ENCODE measurements around the gene XK. TPM values are rescaled to one million over a fixed set of nuclear protein-coding genes. Genes with fewer than 3 reads are reported as not detected.

Gene XK
- polyA plus RNA-seq, 3 donors, result 0.05 TPM; not detected in 2

DNA sequence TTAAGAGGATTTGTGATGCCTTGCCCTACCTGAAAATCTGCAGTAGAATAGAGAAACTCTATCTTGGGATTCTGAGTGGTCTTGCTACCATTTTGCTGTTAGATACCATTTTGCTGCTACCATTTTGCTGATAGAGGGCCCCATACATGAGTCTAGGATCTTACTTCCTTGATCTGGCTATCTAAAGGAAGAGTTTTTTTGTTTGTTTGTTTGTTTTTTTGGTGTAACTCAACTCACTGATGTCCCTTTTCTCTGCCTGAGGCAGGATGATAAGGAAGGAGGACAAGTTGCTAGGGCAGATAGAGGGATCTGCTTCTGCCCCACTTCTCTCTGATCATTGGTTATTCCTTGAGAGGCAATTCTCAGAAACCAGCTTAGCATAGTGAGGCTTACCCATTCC, 31.0 kb downstream of the XK start:
- H2AFZ ChIP-seq (ENCODE audit: insufficient read depth, low read depth, low read length, poor library complexity, severe bottlenecking), result no peak overlapping the region
- no peaks in the 10 kb centered on the region for H3K79me2 ChIP-seq (ENCODE audit: insufficient read depth, low read length)
- no peaks in the 10 kb centered on the region for H4K20me1 ChIP-seq (ENCODE audit: insufficient read depth, low read length)
- DNase-seq, result no peak
- no peak overlapping the region for H3K9ac ChIP-seq (ENCODE audit: insufficient read depth, low read length, poor library complexity, severe bottlenecking)
- H3K27me3 Mint-ChIP-seq (ENCODE audit: low read depth in 3 of 3), result peaks cover 2 to 5% (median 2%) of the 10 kb centered on the region in 3 donors
- no peak overlapping the region for H3K4me2 ChIP-seq (replicated peaks; ENCODE audit: extremely low read depth, low read length, poor library complexity, severe bottlenecking)
- H3K27ac Mint-ChIP-seq, result no peak overlapping the region
- no peaks in the 10 kb centered on the region for H3K36me3 Mint-ChIP-seq
- H3K9me3 Mint-ChIP-seq, result peaks cover 0 to 2% (median 0%) of the 10 kb centered on the region in 7 donors
- intact Hi-C loops (cut with micrococcal nuclease), result no loop called here
- H3K9me3 ChIP-seq (replicated peaks in 1 of 2; ENCODE audit: control insufficient read depth in 1 of 2, insufficient read depth in 1 of 2, low read length in 2 of 2), result no peaks in the 10 kb centered on the region
- no peaks in the 10 kb centered on the region for H3K27me3 ChIP-seq (ENCODE audit: control insufficient read depth in 2 of 2, insufficient read depth in 2 of 2, low read length in 2 of 2)
- H3K4me3 ChIP-seq (replicated peaks in 1 of 3; ENCODE audit: low read depth in 2 of 3, low read length in 3 of 3), result no peak overlapping the region
- H3K4me3 Mint-ChIP-seq, result no peak overlapping the region
- TF ChIP-seq, protein P1, sequence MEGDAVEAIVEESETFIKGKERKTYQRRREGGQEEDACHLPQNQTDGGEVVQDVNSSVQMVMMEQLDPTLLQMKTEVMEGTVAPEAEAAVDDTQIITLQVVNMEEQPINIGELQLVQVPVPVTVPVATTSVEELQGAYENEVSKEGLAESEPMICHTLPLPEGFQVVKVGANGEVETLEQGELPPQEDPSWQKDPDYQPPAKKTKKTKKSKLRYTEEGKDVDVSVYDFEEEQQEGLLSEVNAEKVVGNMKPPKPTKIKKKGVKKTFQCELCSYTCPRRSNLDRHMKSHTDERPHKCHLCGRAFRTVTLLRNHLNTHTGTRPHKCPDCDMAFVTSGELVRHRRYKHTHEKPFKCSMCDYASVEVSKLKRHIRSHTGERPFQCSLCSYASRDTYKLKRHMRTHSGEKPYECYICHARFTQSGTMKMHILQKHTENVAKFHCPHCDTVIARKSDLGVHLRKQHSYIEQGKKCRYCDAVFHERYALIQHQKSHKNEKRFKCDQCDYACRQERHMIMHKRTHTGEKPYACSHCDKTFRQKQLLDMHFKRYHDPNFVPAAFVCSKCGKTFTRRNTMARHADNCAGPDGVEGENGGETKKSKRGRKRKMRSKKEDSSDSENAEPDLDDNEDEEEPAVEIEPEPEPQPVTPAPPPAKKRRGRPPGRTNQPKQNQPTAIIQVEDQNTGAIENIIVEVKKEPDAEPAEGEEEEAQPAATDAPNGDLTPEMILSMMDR (IDR thresholded peaks at IDR 0.05), result no peak
- H3K27ac ChIP-seq (ENCODE audit: low read depth in 1 of 2, low read length in 2 of 2), result no peak overlapping the region
- H3K4me1 ChIP-seq (ENCODE audit: control insufficient read depth in 1 of 2, insufficient read depth in 2 of 2, low read length in 2 of 2), result no peaks in the 10 kb centered on the region
- H3K4me1 Mint-ChIP-seq, result no peaks in the 10 kb centered on the region
- no peaks in the 10 kb centered on the region for H3K36me3 ChIP-seq (replicated peaks in 1 of 2; ENCODE audit: control insufficient read depth in 1 of 2, insufficient read depth in 2 of 2, low read length in 2 of 2)

- Histone ChIP-seq H3K4me2 (replicated peaks; ENCODE audit: extremely low read depth, low read length, poor library complexity, severe bottlenecking) (no peak overlapping the region), H3K36me3 (replicated peaks in 1 of 2; ENCODE audit: control insufficient read depth in 1 of 2, insufficient read depth in 2 of 2, low read length in 2 of 2) (no peaks in the 10 kb centered on the region)
- intact Hi-C loops (cut with micrococcal nuclease), result no loop called here
Measured at GRCh38 chrX:37717708-37718107, 32.1 kb downstream of the XK start.

More at GRCh38 chrX:37717708-37718107, 32.1 kb downstream of the XK start:
- TF ChIP-seq, protein P1 (IDR thresholded peaks at IDR 0.05), result no peak
- Mint-ChIP-seq H3K27ac (no peak overlapping the region), H3K27me3 (ENCODE audit: low read depth in 3 of 3) (peaks cover 0 to 5% (median 2%) of the 10 kb centered on the region in 3 donors), H3K4me3 (no peak overlapping the region), H3K4me1 (no peaks in the 10 kb centered on the region), H3K9me3 (peaks cover 0 to 2% (median 0%) of the 10 kb centered on the region in 7 donors), H3K36me3 (no peaks in the 10 kb centered on the region)
- H3K9ac ChIP-seq (ENCODE audit: insufficient read depth, low read length, poor library complexity, severe bottlenecking), result no peak overlapping the region
- no peak overlapping the region for H3K27ac ChIP-seq (ENCODE audit: low read depth in 1 of 2, low read length in 2 of 2)
- no CpG with 5 or more reads among the region's 1 CpG for WGBS (ENCODE audit: insufficient coverage)
- H3K79me2 ChIP-seq (ENCODE audit: insufficient read depth, low read length), result no peaks in the 10 kb centered on the region
- H4K20me1 ChIP-seq (ENCODE audit: insufficient read depth, low read length), result no peaks in the 10 kb centered on the region
- DNase-seq, result no peak
- no peaks in the 10 kb centered on the region for H3K4me1 ChIP-seq (ENCODE audit: control insufficient read depth in 1 of 2, insufficient read depth in 2 of 2, low read length in 2 of 2)
- no peaks in the 10 kb centered on the region for H3K9me3 ChIP-seq (replicated peaks in 1 of 2; ENCODE audit: control insufficient read depth in 1 of 2, insufficient read depth in 1 of 2, low read length in 2 of 2)
- no peaks in the 10 kb centered on the region for H3K27me3 ChIP-seq (ENCODE audit: control insufficient read depth in 2 of 2, insufficient read depth in 2 of 2, low read length in 2 of 2)
- no peak overlapping the region for H3K4me3 ChIP-seq (replicated peaks in 1 of 3; ENCODE audit: low read depth in 2 of 3, low read length in 3 of 3)
- H2AFZ ChIP-seq (ENCODE audit: insufficient read depth, low read depth, low read length, poor library complexity, severe bottlenecking), result no peak overlapping the region
